ENCODE data around the gene NOX3.

Gene NOX3

GRCh38 chr6:155354167-155354566 lies 101.5 kb downstream of the NOX3 start:
- no peak for TF ChIP-seq CTCF (IDR thresholded peaks at IDR 0.05; ENCODE audit: extremely low read depth, insufficient read depth, missing control alignments)
- in situ Hi-C loops (cut with MboI; ENCODE audit: low pct_unique_long_range_greater_than_20kb, low sequenced_read_pairs, unreplicated experiment), result no loop called here
- DNase-seq (ENCODE audit: low spot score), result no peak

- no peak for DNase-seq (ENCODE audit: low spot score)
- in situ Hi-C loops (cut with MboI; ENCODE audit: low pct_unique_long_range_greater_than_20kb, low sequenced_read_pairs, unreplicated experiment), result no loop called here
- no peak for TF ChIP-seq CTCF (IDR thresholded peaks at IDR 0.05; ENCODE audit: extremely low read depth, insufficient read depth, missing control alignments)
Observed at GRCh38 chr6:155352811-155353210, 102.8 kb downstream of the NOX3 start.

GRCh38 chr6:155352130-155352420 lies 103.6 kb downstream of the NOX3 start:
- TF ChIP-seq CTCF (IDR thresholded peaks at IDR 0.05; ENCODE audit: extremely low read depth, insufficient read depth, missing control alignments), result no peak
- DNase-seq (ENCODE audit: low spot score), result no peak
- in situ Hi-C loops (cut with MboI; ENCODE audit: low pct_unique_long_range_greater_than_20kb, low sequenced_read_pairs, unreplicated experiment), result no loop called here

GRCh38 chr6:155351273-155352129 lies 104.1 kb downstream of the NOX3 start:
- DNase-seq (ENCODE audit: low spot score), result peak; percentile 75
- no peak for TF ChIP-seq CTCF (IDR thresholded peaks at IDR 0.05; ENCODE audit: extremely low read depth, insufficient read depth, missing control alignments)
- in situ Hi-C loops (cut with MboI; ENCODE audit: low pct_unique_long_range_greater_than_20kb, low sequenced_read_pairs, unreplicated experiment), result no loop called here

GRCh38 chr6:155349956-155350355 lies 105.7 kb downstream of the NOX3 start:
- no peak for TF ChIP-seq CTCF (IDR thresholded peaks at IDR 0.05; ENCODE audit: extremely low read depth, insufficient read depth, missing control alignments)
- in situ Hi-C loops (cut with MboI; ENCODE audit: low pct_unique_long_range_greater_than_20kb, low sequenced_read_pairs, unreplicated experiment), result no loop called here
- no peak for DNase-seq (ENCODE audit: low spot score)

GRCh38 chr6:155349129-155349528 lies 106.5 kb downstream of the NOX3 start:
- in situ Hi-C loops (cut with MboI; ENCODE audit: low pct_unique_long_range_greater_than_20kb, low sequenced_read_pairs, unreplicated experiment), result no loop called here
- TF ChIP-seq CTCF (IDR thresholded peaks at IDR 0.05; ENCODE audit: extremely low read depth, insufficient read depth, missing control alignments), result no peak
- no peak for DNase-seq (ENCODE audit: low spot score)
